CD1c-positive myeloid dendritic cell (primary cell): Measurements from ENCODE around the gene BTBD1.
A peak's percentile ranks its signal among the peaks of the same experiment; 100 is the strongest.

Experiments
- DNase-seq: peaks from one replicate; pipeline ENCODE4 v3.0.0-alpha.2; 2016; ENCODE audit errors: extremely low spot score

BTBD1 gene

DNA sequence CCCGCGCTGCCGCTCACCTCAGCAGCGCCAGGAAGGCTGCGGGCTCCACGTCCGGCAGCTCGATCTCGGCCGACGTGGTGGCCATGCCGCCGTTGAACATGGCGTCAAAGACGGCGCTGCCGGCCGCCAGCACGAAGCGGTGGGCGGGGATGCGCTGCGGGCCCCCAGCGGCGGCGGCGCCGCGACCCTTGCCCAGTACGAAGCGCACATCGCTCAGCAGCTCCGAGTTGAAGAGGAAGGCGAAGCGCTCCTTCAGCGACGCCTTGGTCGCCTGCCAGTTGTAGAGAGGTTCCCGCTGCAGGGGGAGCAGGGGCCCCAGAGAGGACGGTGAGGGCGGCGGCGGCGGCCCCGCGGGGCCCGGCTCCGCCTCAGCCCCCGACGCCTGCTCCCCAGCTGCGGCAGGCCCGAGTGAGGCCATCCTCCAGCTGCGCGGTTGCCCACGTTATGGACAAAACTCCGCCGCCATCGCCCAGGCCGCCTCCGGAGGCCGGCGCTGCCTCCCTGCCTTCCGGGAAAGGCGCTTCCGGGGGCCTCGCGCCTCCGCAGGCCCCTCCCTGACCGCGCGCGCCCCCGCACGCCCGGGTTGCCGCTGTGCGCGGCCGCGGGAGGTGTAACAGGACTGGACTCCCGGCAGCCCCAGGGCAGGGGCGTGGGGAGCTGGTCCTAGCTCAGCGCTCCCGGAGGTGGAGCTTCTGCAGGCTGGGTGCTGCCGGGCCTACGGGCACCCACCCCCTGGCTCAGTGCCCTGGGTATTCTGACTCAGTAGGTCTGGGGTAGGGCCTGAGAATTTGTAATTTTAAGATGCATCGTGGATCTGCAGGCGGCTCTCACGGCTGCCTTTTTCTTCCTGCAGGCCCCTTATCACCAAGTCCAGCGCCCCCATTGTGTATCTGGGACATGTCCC, at the start of gene BTBD1:
TSS of gene BTBD1 (minus strand) at position 519 of the 904 bp plus-strand sequence. CDS start at position 418, 101 bp downstream.
- DNase-seq = peak; percentile 95

DNA sequence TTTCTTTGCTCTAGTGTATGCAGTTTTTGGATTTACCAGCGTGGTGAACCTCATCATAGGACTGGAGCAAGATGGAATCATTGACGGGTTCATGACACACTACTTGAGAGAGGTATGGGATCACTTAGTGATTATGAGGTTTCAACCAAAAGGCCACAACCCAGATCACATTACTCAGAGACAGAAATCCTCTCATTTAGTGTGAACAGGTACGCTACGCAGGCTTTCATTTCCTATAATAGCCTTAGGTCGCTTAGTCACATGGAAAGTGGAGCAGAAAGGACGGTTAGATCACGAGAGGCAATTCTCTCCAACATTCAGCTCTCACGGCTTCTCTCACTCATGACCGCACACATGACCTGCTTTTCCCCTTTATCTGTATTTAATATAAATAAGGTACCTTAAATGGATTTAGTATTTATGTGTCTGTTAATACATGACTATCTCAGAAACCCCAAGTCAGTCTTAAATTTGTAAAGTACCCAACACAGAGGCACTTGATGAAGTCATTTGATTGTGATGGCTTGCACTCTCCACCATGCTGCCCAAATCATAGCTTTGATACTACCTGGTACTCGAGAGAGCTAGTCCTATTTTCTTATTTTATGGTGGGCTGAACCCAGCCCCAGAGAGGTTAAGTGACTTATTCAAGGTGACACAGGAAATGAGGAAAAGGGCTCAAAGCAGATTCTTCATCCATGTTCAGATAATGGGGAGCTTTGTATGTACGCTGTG, 48.9 kb upstream of the BTBD1 start:
- DNase-seq = no peak

DNA sequence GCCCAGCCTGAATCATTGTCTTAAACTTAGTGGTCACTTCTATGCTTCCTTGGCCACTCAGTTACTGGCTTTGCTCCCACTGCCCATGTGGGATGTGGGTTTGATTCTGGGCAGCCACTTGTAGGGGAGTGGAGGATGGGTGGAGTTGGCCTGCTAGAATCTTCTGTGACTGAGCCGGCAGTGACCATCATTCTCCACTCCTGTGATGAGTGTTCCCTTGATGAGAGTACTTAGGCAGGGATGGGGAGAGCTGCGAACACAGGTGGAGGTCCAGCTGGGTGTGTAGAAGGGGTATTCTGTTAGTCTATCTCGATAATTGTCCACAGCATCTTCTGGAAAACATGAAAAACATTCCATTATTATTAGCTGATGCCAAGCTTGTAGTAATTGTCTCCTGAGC, 48.4 kb upstream of the BTBD1 start:
- no peak for DNase-seq

DNA sequence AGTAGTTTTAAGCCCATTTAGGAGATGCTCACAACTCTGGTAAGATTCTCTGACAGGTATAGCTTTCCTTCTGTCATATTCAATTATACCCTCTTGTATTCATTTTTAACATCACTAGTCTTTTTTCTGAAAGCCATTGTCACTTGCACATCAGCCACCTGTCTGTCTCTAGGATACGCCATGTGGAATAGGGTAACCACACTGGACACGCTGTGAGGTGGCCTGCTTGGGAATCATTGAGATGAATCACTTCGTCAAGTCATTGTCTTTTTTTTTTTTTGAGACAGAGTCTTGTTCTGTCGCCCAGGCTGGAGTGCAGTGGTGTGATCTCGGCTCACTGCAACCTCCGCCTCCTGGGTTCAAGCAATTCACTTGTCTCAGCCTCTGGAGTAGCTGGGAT, 47.8 kb upstream of the BTBD1 start:
- no peak for DNase-seq

DNA sequence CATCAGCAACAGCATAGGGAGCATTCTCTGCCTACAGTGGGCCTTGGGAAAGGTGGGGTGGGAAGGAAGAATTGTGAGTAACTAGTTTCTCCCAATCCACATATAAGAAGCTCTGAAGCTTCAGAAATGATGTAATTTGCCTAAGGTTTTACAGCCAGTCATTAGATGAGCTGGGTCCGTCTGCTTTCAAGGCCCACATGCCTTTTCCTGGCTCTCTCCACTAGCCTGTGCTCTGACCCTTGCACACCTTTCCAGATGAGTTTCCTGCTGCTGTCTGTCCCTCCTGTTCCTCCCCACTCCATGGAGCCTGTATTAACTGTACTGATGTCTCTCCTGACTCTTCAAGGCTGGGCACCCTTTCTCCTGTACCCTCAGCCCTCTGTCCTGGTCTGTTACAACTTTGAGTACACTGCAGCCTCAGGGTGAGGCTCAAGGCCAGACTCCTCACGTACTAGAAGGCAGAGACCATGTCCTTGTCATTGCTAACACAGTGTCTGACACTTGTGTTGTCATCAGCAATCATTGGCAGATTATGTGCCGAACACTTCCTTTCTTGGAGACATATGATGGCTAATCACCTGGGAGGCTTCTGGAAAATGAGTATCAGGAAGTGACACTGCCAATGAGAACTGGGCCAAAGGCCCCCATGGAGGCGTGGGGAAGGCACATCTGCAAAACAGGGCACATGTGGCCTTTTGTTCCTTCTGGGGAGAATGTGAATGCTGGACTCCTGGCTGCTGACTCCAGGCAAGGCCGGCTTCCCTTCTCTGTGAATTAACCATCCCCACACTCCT, 47.0 kb upstream of the BTBD1 start:
- DNase-seq = peak; percentile 44

DNA sequence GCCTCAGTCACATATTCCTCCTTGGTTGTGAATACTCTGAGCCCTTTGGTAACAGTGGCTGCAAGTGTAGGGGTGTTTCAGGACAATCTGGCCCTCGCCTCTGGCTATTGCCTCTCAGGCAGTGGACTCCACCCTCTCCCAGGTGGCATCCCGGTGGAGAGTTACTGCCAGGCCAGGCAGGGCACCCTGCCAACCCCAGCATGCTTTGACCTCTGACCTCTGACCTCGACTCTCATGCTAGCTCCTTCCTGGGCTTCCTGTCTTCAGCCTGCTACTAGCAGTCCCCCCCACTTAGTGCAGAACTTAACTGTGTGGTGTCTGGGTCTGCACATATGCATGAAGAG, 45.9 kb upstream of the BTBD1 start:
- no peak for DNase-seq

DNA sequence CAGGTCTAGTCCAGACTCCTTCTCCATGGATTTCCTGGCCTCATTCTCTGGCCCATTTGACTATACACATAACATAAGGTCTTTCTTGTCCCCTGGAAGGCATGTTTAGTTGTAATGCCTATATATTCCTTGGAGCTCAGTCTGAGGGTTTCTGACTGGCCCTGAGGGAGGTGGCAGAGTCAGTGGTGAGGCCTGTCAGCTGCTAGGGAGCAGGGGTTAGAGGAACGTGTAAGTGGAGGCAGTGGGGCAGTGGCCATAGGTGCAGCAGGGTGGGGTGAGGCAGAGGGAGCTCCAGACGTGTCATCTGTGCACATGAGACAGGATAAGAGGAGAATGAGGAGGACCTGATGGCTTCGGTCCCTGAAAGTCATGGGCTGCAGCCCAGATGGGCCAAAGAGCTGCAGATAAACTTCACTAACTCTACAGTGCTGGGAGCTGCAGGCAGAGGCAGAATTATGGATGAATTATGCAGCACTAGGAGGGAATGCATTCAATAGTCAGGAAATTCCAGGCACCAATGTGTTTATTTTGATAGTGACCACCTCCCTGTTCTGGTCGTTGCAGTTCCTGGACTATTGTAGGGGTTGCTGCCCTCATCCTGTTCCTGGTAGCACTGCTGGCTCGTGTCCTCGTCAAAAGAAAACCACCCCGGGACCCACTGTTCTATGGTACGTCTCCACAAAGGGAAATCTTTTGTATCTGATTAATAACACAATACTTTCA, 45.3 kb upstream of the BTBD1 start:
- DNase-seq = no peak

DNA sequence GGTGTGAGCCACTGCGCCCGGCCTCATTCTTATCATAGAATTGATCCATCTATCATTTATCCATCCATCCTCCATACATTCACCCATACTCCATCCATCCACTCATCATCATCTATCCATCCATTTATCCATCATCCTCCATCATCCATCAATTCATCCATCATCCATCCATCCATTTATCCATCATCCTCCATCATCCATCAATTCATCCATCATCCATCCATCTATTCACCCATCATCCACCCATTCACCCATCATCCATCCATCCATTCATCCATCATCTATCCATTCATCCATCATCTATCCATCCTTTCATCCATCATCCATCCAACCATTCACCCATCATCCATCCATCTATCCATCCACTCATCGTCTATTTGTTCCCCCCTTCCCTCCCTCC, 44.1 kb upstream of the BTBD1 start:
- no peak for DNase-seq

DNA sequence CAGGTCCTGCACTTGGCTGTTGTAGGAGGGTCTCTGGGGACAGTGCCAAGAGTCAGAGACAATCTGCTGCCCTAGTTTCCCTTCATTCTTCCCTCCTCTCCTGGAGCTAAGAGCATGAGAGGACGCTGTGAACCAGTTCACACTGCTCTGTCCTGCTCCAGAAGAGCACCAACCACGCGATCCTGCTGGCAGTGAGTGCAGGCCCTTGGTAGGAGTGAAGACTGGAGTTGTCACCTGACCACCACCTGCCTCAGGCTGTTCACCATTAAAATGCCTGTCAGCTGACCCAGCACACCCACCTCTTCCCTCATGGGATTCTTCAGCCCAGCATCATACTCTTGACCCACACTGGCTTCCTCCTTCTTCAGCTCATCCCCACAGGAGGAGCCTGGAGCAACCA, 43.3 kb upstream of the BTBD1 start:
- DNase-seq = peak; percentile 36

DNA sequence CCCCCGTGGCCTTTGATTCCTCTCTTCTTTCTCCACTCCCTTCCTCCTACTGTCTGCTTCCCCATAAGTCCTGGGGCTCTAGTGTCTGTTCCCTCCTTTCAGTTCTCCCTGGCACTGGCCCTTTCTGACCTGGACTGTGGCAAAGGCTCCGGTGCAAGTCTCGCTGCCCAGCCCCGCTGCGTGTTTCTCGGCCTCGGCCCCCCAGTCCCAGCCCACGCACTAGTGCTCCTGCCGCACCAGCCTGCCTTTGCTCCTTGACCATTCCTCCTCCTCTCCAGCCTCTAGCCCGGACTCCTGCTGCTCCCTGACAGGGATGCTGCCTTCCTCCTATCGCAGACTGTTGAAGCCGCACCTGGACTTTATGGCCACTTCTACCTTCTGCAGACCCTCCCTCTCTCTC, 42.5 kb upstream of the BTBD1 start:
- DNase-seq = peak; percentile 38

DNA sequence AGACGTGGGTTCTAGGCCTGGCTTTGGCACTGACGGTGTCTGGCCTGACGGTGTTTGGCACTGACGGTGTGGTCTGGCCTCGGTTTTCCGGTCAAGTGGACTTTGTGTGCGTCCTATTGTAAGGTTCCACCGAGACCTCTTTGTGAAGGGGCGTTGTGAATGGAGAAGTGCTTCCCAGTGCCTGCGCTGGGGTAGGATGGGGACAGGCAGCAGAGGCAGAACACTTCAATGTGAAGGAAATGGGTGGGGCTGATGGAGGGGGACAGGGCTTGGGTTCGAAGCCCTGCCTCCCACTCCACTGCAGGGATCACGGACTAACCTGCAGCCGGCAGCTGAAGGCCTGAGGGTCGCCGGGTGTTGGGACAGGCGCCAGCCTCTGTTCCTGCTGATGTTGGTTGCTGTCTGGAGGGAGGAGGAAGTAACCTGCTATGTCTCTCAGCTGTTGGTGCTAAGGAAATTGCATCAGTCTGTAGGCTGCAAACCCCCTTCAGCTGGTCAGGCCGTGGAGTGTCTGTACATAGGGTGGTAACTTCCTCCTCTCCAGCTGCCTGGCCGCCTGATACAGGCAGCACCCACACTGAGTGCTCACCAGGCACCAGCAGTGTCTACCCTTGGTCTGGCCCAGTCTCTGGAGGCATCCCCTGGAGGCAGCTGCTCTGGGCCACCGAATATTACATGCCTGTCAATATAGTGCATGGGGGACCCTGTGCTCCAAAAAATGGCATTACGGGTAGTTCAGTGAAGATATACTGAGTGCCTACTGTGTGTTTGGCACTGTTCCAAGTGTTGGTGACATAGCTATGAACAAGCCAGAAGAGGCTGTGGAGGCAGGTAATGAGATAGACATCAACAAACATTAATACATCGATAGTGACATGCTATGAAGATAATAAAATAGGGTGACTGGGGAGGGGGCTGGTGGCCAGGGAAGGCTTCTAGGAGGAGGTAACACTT, 41.5 kb upstream of the BTBD1 start:
- DNase-seq = peak; percentile 93

DNA sequence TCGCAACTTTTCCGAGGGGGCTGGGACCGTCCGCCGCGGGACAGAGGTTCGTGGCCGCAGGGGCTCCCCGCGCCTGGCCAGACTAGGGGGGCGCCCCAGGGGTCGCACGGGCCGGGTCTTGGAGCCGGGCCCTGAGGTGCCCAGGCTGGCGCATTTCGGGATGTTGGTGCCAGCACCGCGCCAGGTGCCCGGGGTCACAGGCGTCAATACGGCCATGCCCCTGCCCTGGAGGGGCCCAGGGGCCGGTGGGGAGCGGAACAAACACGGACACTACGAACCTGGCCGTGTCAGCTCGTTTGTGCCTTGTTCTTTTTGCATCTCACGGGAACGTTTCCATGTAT, 40.8 kb upstream of the BTBD1 start:
- DNase-seq = no peak

DNA sequence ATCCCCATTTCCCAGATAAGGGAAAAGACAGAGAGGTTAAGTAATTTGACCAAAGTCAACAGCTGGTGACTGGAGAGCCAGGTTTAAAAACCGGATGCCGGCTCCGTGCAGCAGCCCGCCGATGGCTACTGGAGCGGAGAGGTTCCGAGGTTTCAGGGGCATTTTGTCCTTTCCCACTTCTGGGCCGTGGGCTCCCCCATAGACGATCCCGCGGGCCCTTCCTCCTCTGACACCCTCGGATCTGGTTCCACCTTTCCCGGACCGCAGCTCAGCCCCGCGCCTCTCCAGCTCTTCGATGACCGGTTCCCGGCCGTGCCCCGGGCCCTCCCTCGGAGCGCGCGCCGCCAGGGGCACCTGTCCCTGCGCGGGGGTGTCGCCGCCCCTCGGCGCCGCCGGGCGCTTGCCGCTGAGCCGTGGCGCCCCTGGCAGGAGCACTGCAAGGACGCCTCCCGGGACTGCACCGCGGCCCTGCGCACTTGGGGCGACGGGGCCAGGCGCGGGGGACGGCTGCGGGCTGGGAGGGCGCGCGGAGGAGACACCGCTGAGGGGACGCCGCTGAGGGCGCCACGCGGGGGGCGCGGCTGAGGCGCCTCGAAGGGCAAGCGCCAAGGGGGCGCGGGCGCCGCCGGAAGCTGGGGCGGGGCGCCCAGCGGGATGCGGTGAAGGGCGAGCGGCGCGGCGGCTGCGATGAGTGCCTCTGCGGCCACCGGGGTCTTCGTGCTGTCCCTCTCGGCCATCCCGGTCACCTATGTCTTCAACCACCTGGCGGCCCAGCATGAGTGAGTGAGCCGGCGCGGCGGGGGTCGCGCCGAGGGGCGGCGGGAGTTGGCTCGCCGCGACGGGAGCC, 40.2 kb upstream of the BTBD1 start, which contains the start of gene TM6SF1:
TSS of gene TM6SF1 (plus strand) at position 652 of the 847 bp plus-strand sequence. CDS start at position 688, 36 bp downstream.
- DNase-seq = peak; percentile 33

DNA sequence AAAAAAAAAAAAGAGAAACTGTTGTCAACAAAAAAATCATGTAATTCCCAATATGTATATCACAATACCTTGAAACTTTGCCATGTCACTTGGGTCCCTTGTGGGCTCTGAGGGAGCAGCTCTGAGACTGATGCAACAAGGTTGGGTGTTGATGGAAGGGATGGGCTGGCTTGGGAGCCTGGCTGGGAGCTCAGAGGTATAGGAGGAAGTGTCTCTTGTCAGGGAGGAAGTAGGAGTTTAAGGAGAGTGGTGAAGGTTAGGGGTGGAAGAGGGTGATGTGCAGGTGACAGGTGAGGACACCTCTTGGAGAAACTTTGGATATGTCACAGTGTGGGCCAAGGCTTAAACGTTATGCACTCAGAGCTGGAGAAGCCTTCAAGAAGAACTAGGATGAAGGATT, 38.4 kb upstream of the BTBD1 start:
- peak; percentile 21 for DNase-seq

DNA sequence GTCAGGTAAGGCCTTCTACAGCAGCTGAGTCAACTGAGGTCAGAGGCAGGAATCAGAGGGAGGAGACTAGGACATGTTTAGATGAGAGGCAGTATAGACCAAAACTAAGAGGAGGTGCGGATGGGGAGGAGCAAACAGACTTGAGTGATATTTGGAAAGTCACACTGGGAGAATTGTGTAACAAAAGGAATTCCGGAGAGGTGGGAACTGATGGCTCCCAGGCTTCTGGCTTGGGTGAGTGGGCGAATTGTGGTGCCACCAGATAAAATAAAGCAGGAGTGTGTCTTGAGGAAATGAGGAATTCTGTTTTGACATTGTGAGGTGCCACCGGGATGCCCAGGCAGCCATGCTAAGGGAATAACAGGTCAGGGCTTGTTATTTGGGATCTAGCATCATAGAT, 37.1 kb upstream of the BTBD1 start:
- no peak for DNase-seq

DNA sequence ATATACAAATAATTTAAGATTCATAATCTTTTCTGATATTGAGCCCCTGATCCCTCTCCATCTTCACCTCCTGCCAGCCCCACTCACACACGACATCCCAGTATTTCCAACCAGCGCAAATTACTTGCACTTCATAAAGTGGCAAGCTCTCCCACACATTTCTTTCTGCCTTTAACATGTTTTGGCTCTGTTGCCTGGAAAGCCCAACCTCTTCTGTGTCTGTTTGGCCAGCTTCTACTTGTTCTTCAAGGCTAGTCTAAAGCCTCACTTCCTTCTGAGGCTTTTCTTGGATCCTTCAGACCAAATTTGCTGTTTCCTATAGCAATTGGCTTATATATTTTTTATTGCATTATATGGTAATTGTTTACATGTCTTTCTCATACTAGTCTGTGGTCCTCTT, 35.3 kb upstream of the BTBD1 start:
- DNase-seq = no peak

DNA sequence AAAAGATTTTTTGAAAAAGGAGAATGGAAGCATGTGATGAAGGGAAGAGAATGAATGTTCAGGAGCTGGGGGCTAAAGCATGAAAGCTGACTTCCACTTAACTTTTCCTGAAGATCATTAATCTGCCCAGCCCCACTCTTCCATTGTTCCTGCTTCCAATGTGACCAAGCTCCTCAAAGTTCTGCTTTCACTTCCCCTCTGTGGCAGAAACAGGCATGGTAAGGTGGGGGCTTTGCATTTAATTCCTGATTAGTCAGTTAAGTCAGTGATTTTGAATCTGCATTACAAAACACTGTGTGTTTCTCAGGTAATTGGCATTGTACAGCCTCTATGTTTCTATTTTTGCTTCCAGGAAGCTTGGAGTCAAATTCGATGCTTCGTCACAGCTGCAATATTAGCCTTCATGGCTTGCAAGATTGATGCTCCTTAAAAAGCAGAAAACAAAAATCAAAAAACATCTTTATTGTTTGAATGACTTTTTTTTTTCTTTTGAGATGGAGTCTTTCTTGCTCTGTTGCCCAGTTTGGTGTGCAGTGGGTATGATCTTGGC, 33.1 kb upstream of the BTBD1 start:
- peak; percentile 90 for DNase-seq

DNA sequence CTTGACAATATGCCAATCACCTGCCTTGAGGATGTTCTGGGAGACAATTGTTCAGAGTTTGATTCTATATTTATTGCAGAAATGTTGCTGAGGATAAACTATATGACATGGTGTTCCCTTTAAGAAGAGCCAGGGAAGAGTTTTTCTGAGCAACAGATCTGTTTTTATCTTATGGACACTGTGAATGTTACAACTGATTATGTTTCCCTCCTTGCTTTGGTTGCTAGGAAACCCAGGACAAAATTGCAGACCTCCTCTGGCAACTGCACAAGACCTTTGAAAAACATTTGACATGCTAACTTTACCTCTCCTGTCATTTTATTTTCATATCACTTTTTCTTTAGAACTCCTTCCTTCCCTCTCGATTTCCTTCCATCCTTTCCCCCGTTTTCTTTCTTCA, 32.2 kb upstream of the BTBD1 start:
- DNase-seq = peak; percentile 31

DNA sequence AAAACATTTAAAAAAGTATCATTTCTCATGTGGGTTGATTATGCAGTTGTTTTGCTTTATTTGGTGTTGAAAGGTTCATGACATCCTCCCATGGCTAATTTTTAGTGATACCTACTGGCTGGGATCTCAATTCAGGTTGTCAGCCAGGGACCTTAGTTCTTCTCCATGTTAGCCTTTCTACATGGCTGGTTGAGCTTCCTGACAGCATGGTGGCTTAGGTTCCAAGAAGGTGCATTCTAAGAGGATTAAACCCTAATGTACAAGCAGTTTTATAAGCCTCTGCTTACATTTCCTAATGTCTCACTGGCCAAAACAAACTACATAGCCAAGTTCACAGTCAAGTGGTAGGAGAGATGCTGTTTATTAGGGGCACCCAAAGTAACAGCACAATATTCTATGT, 31.0 kb upstream of the BTBD1 start:
- no peak for DNase-seq
